MG63 (cell line): ENCODE results near the gene FAAP20. TPM values are rescaled to one million over a fixed set of nuclear protein-coding genes. Genes with fewer than 3 reads are reported as not detected.

ENCODE experiments used
- DNase-seq: peaks from one replicate; pipeline ENCODE4 v3.0.0-alpha.2; 2020
- H3K27me3 ChIP-seq: fragments of 250-450 bp; sonication (Bioruptor Pico); 2 replicates; pipeline ENCODE4 v1.5.1; 2020; ENCODE audit warnings: mild to moderate bottlenecking, moderate library complexity
- H3K36me3 ChIP-seq: fragments of 250-450 bp; sonication (Bioruptor Pico); 2 replicates; pipeline ENCODE4 v1.5.1; 2020; ENCODE audit warnings: mild to moderate bottlenecking, moderate library complexity
- H3K4me3 ChIP-seq: fragments of 250-450 bp; sonication (Bioruptor Pico); 2 replicates; pipeline ENCODE4 v1.5.1; 2020; ENCODE audit warnings: mild to moderate bottlenecking, moderate library complexity
- H3K9me3 ChIP-seq: fragments of 250-450 bp; sonication (Bioruptor Pico); 2 replicates; pipeline ENCODE4 v1.5.1; 2020; ENCODE audit warnings: mild to moderate bottlenecking, moderate library complexity
- total RNA-seq: library from RNA; depleted of rRNA; stranded (reverse); fragments of >200 nt; shearing (Covaris generic); gene quantifications from 2 replicates; pipeline ENCODE4 v1.2.3, GENCODE V29; 2014; ENCODE audit warnings: low replicate concordance; rRNA removed

FAAP20 gene
- total RNA-seq, 1 experiment from 2014 or later, result 75.0 TPM

GRCh38 chr1:2144501-2145090, 50.0 kb downstream of the FAAP20 start:
- DNase-seq, result no peak
- no peaks in the 10 kb centered on the region for H3K27me3 ChIP-seq
- no peaks in the 10 kb centered on the region for H3K36me3 ChIP-seq
- no peaks in the 10 kb centered on the region for H3K9me3 ChIP-seq
- no peak overlapping the region for H3K4me3 ChIP-seq

GRCh38 chr1:2143814-2144500, 50.6 kb downstream of the FAAP20 start:
- Histone ChIP-seq H3K4me3 (no peak overlapping the region), H3K9me3 (no peaks in the 10 kb centered on the region), H3K27me3 (no peaks in the 10 kb centered on the region), H3K36me3 (no peaks in the 10 kb centered on the region)
- DNase-seq, result no peak

DNA sequence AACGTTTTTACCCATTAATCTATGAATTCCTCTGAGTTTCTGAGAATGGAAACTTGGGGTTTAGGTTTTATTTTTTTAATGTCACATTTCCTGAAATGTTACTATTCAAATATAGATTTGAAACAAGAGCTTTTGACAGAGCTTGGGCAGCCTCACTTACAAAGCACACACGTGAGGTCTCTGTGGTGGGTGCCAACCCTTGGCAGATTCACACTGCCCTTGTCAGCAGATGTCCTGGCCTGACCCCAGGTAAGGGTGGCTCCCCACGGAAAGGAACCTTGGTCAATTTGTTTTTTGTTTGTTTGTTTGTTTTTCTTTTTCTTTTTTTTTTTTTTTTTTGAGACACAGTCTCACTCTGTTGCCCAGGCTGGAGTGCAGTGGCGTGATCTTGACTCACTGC, 53.5 kb downstream of the FAAP20 start:
- Histone ChIP-seq H3K4me3 (no peak overlapping the region), H3K36me3 (no peaks in the 10 kb centered on the region), H3K27me3 (no peaks in the 10 kb centered on the region), H3K9me3 (no peaks in the 10 kb centered on the region)
- no peak for DNase-seq

Other genes starting within 250 kb of the FAAP20 start
- gene CFAP74, start 191.0 kb downstream of the FAAP20 start, total RNA-seq, result 0.20 TPM in 1 of 2 replicates, not detected in the other
- not detected in 2 replicates for gene GABRD, start 175.4 kb downstream of the FAAP20 start, total RNA-seq
- 5.3 and 12.2 TPM in 2 replicates for gene PRKCZ, start 144.4 kb downstream of the FAAP20 start, total RNA-seq
- gene SKI, start 33.5 kb upstream of the FAAP20 start, total RNA-seq, result 7.7 and 9.2 TPM in 2 replicates
- gene MORN1, start 196.8 kb upstream of the FAAP20 start, total RNA-seq, result 10.3 and 20.5 TPM in 2 replicates
- 36.7 and 60.4 TPM in 2 replicates for gene RER1, start 197.1 kb upstream of the FAAP20 start, total RNA-seq
- gene PEX10, start 217.8 kb upstream of the FAAP20 start, total RNA-seq, result 39.7 and 44.5 TPM in 2 replicates